Measurements from ENCODE around the gene GAGE12J. TPM values are rescaled to one million over a fixed set of nuclear protein-coding genes. Genes with fewer than 3 reads are reported as not detected.
"Not testable (repeated sequence)": the region's sequence is repeated elsewhere in the genome, so short reads cannot be mapped to it uniquely, and the experiment has no call there.

The GAGE12J gene
- total RNA-seq, 2 donors from 2014 or later, result not detected

- Histone ChIP-seq H3K4me3 (no peak within 1 kb of the TSS), H3K9ac (ENCODE audit: low read depth in 2 of 2, low read length in 2 of 2) (no peak within 1 kb of the TSS), H3K27me3 (no peaks in the 10 kb centered on the region), H3K9me3 (no peaks in the 10 kb centered on the region), H3K36me3 (no peaks in the 10 kb centered on the region), H3K4me1 (no peaks in the 10 kb centered on the region), H3K27ac (no peak within 1 kb of the TSS)
- TF ChIP-seq CTCF (IDR thresholded peaks at IDR 0.05), result no peak
- intact Hi-C loops (cut with DNase I), result no loop called here
- DNase-seq, result no peak
Observed at GRCh38 chrX:49303346-49303745, 18.5 kb upstream of the GAGE12J start, which contains the start of gene GAGE10. GAGE10 (plus strand) TSS chrX:49303646; CDS start chrX:49304860, 1,214 bp downstream.

- H3K27ac ChIP-seq; H3K9me3 ChIP-seq; DNase-seq; H3K4me3 ChIP-seq; H3K9ac ChIP-seq (ENCODE audit: low read depth in 2 of 2, low read length in 2 of 2); H3K4me1 ChIP-seq; H3K27me3 ChIP-seq; H3K36me3 ChIP-seq; intact Hi-C loops (cut with DNase I): not testable (repeated sequence)
Observed at GRCh38 chrX:49307775-49308174, 14.1 kb upstream of the GAGE12J start.

GRCh38 chrX:49308604-49309269 lies 13.1 kb upstream of the GAGE12J start:
- no peak for DNase-seq
- H3K9me3 ChIP-seq, result no peaks in the 10 kb centered on the region
- no peaks in the 10 kb centered on the region for H3K36me3 ChIP-seq
- no peaks in the 10 kb centered on the region for H3K4me1 ChIP-seq
- H3K4me3 ChIP-seq, result peak overlapping the region; percentile 16
- intact Hi-C loops (cut with DNase I), result no loop called here
- H3K27ac ChIP-seq, result no peak overlapping the region
- H3K9ac ChIP-seq (ENCODE audit: low read depth in 2 of 2, low read length in 2 of 2), result no peak overlapping the region
- no peak for TF ChIP-seq CTCF (IDR thresholded peaks at IDR 0.05)
- H3K27me3 ChIP-seq, result no peaks in the 10 kb centered on the region

- H3K36me3 ChIP-seq, result no peaks in the 10 kb centered on the region
- H3K4me1 ChIP-seq, result no peaks in the 10 kb centered on the region
- intact Hi-C loops (cut with DNase I), result no loop called here
- peak; percentile 27 for DNase-seq
- H3K4me3 ChIP-seq, result peak overlapping the region; percentile 16
- H3K9ac ChIP-seq (ENCODE audit: low read depth in 2 of 2, low read length in 2 of 2), result peak overlapping the region in 1 of 2 donors; percentile 35
- no peaks in the 10 kb centered on the region for H3K27me3 ChIP-seq
- peak overlapping the region; percentile 42 for H3K27ac ChIP-seq
- no peak for TF ChIP-seq CTCF (IDR thresholded peaks at IDR 0.05)
- H3K9me3 ChIP-seq, result no peaks in the 10 kb centered on the region
Observed at GRCh38 chrX:49309401-49309981, 12.3 kb upstream of the GAGE12J start.

- H3K9me3 ChIP-seq, result no peaks in the 10 kb centered on the region
- no peak for DNase-seq
- no peak for TF ChIP-seq CTCF (IDR thresholded peaks at IDR 0.05)
- no peaks in the 10 kb centered on the region for H3K4me1 ChIP-seq
- H3K4me3 ChIP-seq, result no peak overlapping the region
- H3K36me3 ChIP-seq, result no peaks in the 10 kb centered on the region
- H3K27ac ChIP-seq, result no peak overlapping the region
- intact Hi-C loops (cut with DNase I), result no loop called here
- H3K27me3 ChIP-seq, result no peaks in the 10 kb centered on the region
- no peak overlapping the region for H3K9ac ChIP-seq (ENCODE audit: low read depth in 2 of 2, low read length in 2 of 2)
Observed at GRCh38 chrX:49310371-49310770, 11.5 kb upstream of the GAGE12J start.

- no peak overlapping the region for H3K4me3 ChIP-seq
- H3K9me3 ChIP-seq, result no peaks in the 10 kb centered on the region
- H3K36me3 ChIP-seq, result no peaks in the 10 kb centered on the region
- intact Hi-C loops (cut with DNase I), result no loop called here
- no peaks in the 10 kb centered on the region for H3K4me1 ChIP-seq
- H3K9ac ChIP-seq (ENCODE audit: low read depth in 2 of 2, low read length in 2 of 2), result no peak overlapping the region
- H3K27me3 ChIP-seq, result no peaks in the 10 kb centered on the region
- no peak overlapping the region for H3K27ac ChIP-seq
- TF ChIP-seq CTCF (IDR thresholded peaks at IDR 0.05), result no peak
- no peak for DNase-seq
Observed at GRCh38 chrX:49312176-49312575, 9.7 kb upstream of the GAGE12J start.

Measured in colonic mucosa (tissue), 4 donors.